ENCODE measurements around the gene C22orf23. TPM values are rescaled to one million over a fixed set of nuclear protein-coding genes. Genes with fewer than 3 reads are reported as not detected.

Gene C22orf23
- total and polyA plus RNA-seq, 9 of the 15 experiments (the other 6 are each of a cell fraction or from before 2014, with no cell fraction given), result 0.25 to 1.0 (median 0.53) TPM

DNA sequence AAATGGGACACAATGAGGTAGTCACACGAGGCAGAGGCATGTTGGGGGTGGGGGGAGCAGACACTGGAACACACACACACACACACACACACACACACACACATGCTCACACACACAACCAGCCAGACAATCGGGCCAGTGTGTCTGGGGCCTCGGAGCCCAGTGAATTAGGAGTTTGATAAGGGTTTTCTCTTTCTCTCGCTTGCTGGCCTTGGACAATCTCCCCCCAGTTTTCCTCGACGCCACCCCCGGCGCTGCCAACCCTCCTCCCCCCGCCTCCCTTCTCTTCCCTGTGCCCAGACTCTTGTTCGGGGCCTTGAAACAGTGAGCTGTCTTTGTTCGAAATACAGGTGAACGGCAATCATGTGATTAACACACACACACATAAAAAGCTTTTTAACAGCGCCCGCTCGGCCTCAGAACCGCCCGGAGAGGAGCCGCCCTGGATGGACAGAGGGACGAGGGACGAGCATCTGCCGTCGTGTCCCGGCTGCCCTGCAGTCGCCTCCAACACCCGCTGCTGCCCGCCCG, 32.4 kb upstream of the C22orf23 start:
- 46% methylated on average over 9 of the region's 27 CpGs for WGBS (ENCODE audit: insufficient coverage, low coverage, missing lambda C conversion rate)
- TF ChIP-seq, protein P1, sequence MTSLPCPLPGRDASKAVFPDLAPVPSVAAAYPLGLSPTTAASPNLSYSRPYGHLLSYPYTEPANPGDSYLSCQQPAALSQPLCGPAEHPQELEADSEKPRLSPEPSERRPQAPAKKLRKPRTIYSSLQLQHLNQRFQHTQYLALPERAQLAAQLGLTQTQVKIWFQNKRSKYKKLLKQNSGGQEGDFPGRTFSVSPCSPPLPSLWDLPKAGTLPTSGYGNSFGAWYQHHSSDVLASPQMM (CRISPR knock-in tag; IDR thresholded peaks at IDR 0.05), result no peak
- TF ChIP-seq ZNF274 (IDR thresholded peaks at IDR 0.05; ENCODE audit: borderline replicate concordance, low read depth, low read length) (no peak), CUX1 (CRISPR knock-in tag; IDR thresholded peaks at IDR 0.05) (no peak), EHMT2 (IDR thresholded peaks at IDR 0.05) (no peak), ZNF133 (CRISPR knock-in tag; IDR thresholded peaks at IDR 0.05) (no peak), RBFOX2 (IDR thresholded peaks at IDR 0.05; ENCODE audit: low read depth, low read length) (no peak), ZNF644 (tag; IDR thresholded peaks at IDR 0.05; ENCODE audit: low read depth) (no peak)
- TF ChIP-seq, protein P2, sequence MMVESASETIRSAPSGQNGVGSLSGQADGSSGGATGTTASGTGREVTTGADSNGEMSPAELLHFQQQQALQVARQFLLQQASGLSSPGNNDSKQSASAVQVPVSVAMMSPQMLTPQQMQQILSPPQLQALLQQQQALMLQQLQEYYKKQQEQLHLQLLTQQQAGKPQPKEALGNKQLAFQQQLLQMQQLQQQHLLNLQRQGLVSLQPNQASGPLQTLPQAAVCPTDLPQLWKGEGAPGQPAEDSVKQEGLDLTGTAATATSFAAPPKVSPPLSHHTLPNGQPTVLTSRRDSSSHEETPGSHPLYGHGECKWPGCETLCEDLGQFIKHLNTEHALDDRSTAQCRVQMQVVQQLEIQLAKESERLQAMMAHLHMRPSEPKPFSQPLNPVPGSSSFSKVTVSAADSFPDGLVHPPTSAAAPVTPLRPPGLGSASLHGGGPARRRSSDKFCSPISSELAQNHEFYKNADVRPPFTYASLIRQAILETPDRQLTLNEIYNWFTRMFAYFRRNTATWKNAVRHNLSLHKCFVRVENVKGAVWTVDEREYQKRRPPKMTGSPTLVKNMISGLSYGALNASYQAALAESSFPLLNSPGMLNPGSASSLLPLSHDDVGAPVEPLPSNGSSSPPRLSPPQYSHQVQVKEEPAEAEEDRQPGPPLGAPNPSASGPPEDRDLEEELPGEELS (CRISPR knock-in tag; IDR thresholded peaks at IDR 0.05; ENCODE audit: borderline replicate concordance), result no peak
- TF ChIP-seq, protein P3, sequence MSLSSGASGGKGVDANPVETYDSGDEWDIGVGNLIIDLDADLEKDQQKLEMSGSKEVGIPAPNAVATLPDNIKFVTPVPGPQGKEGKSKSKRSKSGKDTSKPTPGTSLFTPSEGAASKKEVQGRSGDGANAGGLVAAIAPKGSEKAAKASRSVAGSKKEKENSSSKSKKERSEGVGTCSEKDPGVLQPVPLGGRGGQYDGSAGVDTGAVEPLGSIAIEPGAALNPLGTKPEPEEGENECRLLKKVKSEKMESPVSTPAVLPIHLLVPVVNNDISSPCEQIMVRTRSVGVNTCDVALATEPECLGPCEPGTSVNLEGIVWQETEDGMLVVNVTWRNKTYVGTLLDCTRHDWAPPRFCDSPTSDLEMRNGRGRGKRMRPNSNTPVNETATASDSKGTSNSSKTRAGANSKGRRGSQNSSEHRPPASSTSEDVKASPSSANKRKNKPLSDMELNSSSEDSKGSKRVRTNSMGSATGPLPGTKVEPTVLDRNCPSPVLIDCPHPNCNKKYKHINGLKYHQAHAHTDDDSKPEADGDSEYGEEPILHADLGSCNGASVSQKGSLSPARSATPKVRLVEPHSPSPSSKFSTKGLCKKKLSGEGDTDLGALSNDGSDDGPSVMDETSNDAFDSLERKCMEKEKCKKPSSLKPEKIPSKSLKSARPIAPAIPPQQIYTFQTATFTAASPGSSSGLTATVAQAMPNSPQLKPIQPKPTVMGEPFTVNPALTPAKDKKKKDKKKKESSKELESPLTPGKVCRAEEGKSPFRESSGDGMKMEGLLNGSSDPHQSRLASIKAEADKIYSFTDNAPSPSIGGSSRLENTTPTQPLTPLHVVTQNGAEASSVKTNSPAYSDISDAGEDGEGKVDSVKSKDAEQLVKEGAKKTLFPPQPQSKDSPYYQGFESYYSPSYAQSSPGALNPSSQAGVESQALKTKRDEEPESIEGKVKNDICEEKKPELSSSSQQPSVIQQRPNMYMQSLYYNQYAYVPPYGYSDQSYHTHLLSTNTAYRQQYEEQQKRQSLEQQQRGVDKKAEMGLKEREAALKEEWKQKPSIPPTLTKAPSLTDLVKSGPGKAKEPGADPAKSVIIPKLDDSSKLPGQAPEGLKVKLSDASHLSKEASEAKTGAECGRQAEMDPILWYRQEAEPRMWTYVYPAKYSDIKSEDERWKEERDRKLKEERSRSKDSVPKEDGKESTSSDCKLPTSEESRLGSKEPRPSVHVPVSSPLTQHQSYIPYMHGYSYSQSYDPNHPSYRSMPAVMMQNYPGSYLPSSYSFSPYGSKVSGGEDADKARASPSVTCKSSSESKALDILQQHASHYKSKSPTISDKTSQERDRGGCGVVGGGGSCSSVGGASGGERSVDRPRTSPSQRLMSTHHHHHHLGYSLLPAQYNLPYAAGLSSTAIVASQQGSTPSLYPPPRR (CRISPR knock-in tag; IDR thresholded peaks at IDR 0.05; ENCODE audit: borderline replicate concordance), result no peak

More for the DNA sequence above, 32.4 kb upstream of the C22orf23 start:
- ChIA-PET CTCF (ENCODE audit: low intra/inter-chr PET ratio) (no interaction called here), POLR2A (no interaction called here)
- no peaks in the 10 kb centered on the region for H3K27me3 ChIP-seq (ENCODE audit: control insufficient read depth in 2 of 2, insufficient read depth in 2 of 2, low read length in 2 of 2)
- FAIRE-seq, result no peak
- intact Hi-C loops (cut with micrococcal nuclease) (no loop called here), in situ Hi-C loops (cut with MboI) (no loop called here)
- H3K4me3 ChIP-seq, result no peak overlapping the region
- DNase-seq (ENCODE audit: extremely low read depth in 1 of 4, low spot score in 3 of 4), result no peak
- H3K79me2 ChIP-seq (ENCODE audit: control insufficient read depth, insufficient read depth, low read length), result no peaks in the 10 kb centered on the region
- no peak for ATAC-seq
- peaks cover 0 to 13% of the 10 kb centered on the region in 2 experiments; a peak in 2 of 5 replicates for H3K4me1 ChIP-seq (replicated peaks in 1 of 2; ENCODE audit: control insufficient read depth in 2 of 2, insufficient read depth in 2 of 2, low read length in 2 of 2)
- H3K9me1 ChIP-seq (ENCODE audit: control insufficient read depth, insufficient read depth, low read length), result no peaks in the 10 kb centered on the region
- H2AFZ ChIP-seq (ENCODE audit: low read depth, low read length), result no peak overlapping the region
- H3K9me3 ChIP-seq (replicated peaks; ENCODE audit: control insufficient read depth, insufficient read depth, low read depth, low read length), result no peaks in the 10 kb centered on the region
- H3K36me3 ChIP-seq (ENCODE audit: control insufficient read depth, insufficient read depth, low read length), result no peaks in the 10 kb centered on the region
- no peak overlapping the region for H3K27ac ChIP-seq (ENCODE audit: extremely low read depth, low read depth, low read length)
- no peak overlapping the region for H3K9ac ChIP-seq (ENCODE audit: insufficient read depth in 1 of 2, low read depth in 2 of 2, low read length in 2 of 2)
- no peak overlapping the region for H3K4me2 ChIP-seq (ENCODE audit: insufficient read depth, low read length)
- BruUV-seq (replicated peaks), result no TSS peak
- no peaks in the 10 kb centered on the region for H4K20me1 ChIP-seq (replicated peaks; ENCODE audit: control insufficient read depth, insufficient read depth, low read length)

Data from K562 (cell line).